ENCODE measurements around the gene HSPB8. TPM values are rescaled to one million over a fixed set of nuclear protein-coding genes. Genes with fewer than 3 reads are reported as not detected.

The HSPB8 gene
- total and polyA plus RNA-seq, 5 donors: 452 to 572 (median 544) TPM

DNA sequence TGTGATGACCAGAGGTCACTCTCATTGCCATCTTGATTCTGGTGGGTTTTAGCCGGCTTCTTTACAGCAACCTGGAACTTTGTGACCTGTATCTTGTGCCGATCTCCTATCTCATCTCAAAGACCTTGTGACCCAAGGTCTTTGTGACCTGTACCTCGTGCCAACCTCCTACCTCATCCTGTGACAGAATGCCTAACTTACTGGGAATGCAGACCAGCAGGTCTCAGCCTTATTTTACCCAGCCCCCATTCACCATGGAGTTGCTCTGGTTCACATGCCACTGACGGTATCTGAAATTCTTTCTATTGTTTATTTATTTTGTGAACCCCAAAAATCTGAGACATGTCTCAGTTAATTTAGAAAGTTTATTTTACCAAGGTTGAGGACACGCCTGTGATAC lies 7.4 kb upstream of the HSPB8 start:
- ATAC-seq: no peak
- no peak for DNase-seq
- no peak overlapping the region for H3K4me3 ChIP-seq (ENCODE audit: low read length)
- no peaks in the 10 kb centered on the region for H3K9me3 ChIP-seq (ENCODE audit: control insufficient read depth, low read length)
- intact Hi-C loops (cut with DNase I): no loop called here
- H3K4me1 ChIP-seq (ENCODE audit: control insufficient read depth, insufficient read depth, low read length): no peaks in the 10 kb centered on the region
- WGBS: 83% methylated on average over 5 of the region's 5 CpGs
- H3K27ac ChIP-seq (ENCODE audit: low read length): no peak overlapping the region
- H3K27me3 ChIP-seq (ENCODE audit: control insufficient read depth, insufficient read depth): no peaks in the 10 kb centered on the region

DNA sequence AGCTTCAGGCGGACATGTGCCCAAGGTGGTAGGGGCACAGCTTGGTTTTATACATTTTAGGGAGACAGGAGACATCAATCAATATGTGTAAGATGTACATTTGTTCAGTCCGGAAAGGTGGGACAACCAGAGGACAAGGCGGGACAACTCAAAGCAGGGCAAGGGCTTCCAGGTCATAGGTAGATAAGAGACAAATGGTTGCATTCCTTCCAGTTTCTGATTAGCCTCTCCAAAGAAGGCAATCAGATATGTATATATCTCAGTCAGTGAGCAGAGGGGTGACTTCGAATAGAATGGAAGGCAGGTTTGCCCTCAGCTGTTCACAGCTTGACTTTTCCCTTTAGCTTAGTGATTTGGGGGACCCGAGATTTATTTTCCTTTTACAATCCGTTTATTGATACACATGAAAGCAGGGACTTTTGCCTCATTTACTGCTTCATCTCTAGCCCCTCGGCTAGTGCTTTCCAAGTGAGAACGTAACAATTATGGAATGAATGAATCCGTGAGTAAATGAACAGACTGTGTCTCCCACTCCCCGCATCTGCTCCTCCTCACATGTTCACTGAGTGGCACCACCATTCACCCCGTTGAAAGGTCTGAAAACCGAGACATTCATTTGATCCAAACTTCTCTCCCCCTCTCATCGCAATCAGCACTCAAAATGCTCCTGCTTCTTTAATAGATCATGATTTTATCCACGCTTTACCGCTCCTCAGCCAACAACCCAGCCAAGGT lies 6.9 kb upstream of the HSPB8 start:
- Histone ChIP-seq H3K4me3 (ENCODE audit: low read length) (no peak overlapping the region), H3K9me3 (ENCODE audit: control insufficient read depth, low read length) (no peaks in the 10 kb centered on the region), H3K27me3 (ENCODE audit: control insufficient read depth, insufficient read depth) (no peaks in the 10 kb centered on the region), H3K27ac (ENCODE audit: low read length) (no peak overlapping the region), H3K4me1 (ENCODE audit: control insufficient read depth, insufficient read depth, low read length) (no peaks in the 10 kb centered on the region)
- intact Hi-C loops (cut with DNase I): no loop called here
- ATAC-seq: no peak
- no peak for DNase-seq
- WGBS: 67% methylated on average over 15 of the region's 15 CpGs

DNA sequence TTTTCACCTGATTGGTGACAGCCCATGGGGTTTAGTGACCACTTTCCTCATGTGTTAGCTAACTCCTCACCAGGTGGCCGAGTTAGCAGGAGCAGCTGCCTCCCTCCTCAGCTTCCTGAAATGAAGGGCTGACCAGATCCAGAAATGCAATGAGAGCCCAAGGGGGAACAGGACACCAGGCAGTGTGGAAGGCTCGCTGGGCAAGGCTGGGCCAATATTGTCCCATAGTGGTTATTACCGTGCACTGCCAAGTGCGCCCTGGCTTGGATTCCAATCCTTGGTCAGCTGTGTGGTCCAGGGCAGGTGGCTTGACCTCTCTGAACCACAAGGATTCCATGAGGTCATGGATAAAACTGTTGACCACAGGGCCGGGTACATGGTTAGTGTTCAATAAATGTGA lies 3.6 kb upstream of the HSPB8 start:
- no peak for ATAC-seq
- DNase-seq: no peak

DNA sequence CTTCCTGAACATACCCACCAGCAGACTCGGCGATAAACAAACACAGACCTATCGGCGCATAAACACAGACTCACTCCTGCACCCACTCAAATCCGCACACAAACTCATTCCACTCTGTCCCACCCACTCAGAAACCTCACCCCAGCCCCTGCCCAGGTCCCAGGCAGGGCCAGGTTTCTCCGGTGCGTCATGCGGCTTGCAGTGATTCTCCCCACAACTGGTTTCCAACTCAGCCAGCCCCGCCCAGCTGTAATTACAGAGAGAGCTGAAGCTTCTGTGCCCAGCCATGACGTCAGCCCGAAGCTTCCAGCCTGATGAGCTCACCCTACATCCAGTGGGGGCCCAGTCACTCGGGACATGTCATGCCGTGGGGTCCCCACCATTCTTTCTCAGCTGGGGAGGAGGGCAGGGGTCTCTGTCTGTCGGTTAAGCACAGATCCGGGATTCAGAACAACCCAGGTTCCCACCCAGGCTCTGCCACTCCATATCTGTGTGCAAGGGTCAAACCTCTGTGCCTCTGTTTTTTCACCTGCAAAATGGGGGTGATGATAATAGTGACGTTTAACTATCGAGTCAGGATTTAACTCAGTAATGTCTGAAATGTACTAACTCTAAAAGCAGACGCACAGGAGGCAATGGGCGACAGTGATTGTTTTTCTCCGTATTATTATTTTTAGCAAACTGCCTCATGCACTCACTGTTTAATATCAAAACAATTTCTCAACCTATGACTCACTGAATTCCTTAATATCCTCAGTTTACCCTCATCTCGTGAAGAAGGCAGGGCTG lies 2.3 kb upstream of the HSPB8 start:
- Histone ChIP-seq H3K4me1 (ENCODE audit: control insufficient read depth, insufficient read depth, low read length) (no peaks in the 10 kb centered on the region), H3K27me3 (ENCODE audit: control insufficient read depth, insufficient read depth) (no peaks in the 10 kb centered on the region)
- intact Hi-C loops (cut with DNase I): no loop called here

More for the DNA sequence above, 3.6 kb upstream of the HSPB8 start:
- Histone ChIP-seq H3K27ac (ENCODE audit: low read length) (peak overlapping the region; percentile 17), H3K4me3 (ENCODE audit: low read length) (no peak overlapping the region), H3K9me3 (ENCODE audit: control insufficient read depth, low read length) (no peaks in the 10 kb centered on the region), H3K4me1 (ENCODE audit: control insufficient read depth, insufficient read depth, low read length) (no peaks in the 10 kb centered on the region), H3K27me3 (ENCODE audit: control insufficient read depth, insufficient read depth) (no peaks in the 10 kb centered on the region)
- 80% methylated on average over 5 of the region's 5 CpGs for WGBS
- intact Hi-C loops (cut with DNase I): no loop called here

DNA sequence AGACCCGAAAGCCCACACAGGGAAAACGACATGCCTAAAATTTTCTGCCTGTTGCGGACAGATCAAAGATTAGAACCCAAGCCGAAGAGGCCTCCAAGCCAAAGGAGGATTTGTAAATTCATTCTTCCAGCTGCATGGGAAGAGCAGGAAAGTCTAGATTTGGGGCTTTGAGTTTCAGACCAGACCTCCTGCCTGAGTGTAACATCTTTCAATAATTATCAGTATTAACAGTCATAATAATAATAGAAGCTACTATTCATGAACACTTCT lies 1.7 kb upstream of the HSPB8 start:
- no peak overlapping the region for H3K27ac ChIP-seq (ENCODE audit: low read length)
- H3K27me3 ChIP-seq (ENCODE audit: control insufficient read depth, insufficient read depth): no peaks in the 10 kb centered on the region
- DNase-seq (no peak), ATAC-seq (no peak)
- H3K4me1 ChIP-seq (ENCODE audit: control insufficient read depth, insufficient read depth, low read length): no peaks in the 10 kb centered on the region
- 77% methylated on average over 4 of the region's 4 CpGs for WGBS
- H3K4me3 ChIP-seq (ENCODE audit: low read length): no peak overlapping the region
- no peaks in the 10 kb centered on the region for H3K9me3 ChIP-seq (ENCODE audit: control insufficient read depth, low read length)
- intact Hi-C loops (cut with DNase I): no loop called here

More for the DNA sequence above, 2.3 kb upstream of the HSPB8 start:
- peak; percentile 95 to 97 (median 96) for DNase-seq
- whole genome bisulfite sequencing: 20% methylated on average over 21 of the region's 21 CpGs
- peak; percentile 68 to 70 for ATAC-seq
- peak overlapping the region; percentile 93 for H3K27ac ChIP-seq (ENCODE audit: low read length)
- peak overlapping the region; percentile 43 for H3K4me3 ChIP-seq (ENCODE audit: low read length)
- no peaks in the 10 kb centered on the region for H3K9me3 ChIP-seq (ENCODE audit: control insufficient read depth, low read length)

DNA sequence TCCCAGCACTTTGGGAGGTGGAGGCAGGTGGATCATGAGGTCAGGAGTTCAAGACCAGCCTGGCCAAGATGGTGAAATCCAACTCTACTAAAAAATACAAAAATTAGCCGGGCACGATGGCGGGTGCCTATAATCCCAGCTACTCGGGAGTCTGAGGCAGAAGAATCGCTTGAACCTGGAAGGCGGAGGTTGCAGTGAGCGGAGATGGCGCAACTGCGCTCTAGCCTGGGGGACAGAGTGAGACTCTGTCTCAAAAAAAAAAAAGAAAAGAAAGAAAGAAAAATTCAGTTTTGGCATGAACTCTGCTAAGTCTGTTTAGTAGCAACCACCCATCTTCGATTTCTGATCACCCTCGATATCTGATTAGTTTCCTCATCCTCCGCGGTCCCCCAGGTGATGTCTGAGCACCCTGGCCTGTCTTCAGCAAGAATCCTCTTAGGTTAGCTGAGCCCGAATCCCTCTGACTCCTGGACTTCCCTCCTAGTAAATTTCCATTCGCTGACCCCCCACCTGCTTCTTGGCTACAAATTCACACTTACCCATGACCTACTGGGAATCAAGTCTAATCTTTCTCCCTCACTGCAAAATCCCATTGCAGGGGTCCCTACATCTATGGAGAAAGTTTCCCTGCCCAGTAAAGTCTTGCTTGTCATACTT lies 879 bp upstream of the HSPB8 start:
- no peak for ATAC-seq
- H3K27me3 ChIP-seq (ENCODE audit: control insufficient read depth, insufficient read depth): no peaks in the 10 kb centered on the region
- H3K27ac ChIP-seq (ENCODE audit: low read length): peak overlapping the region; percentile 71
- 90% methylated on average over 15 of the region's 15 CpGs for WGBS
- H3K4me1 ChIP-seq (ENCODE audit: control insufficient read depth, insufficient read depth, low read length): peaks cover 3% of the 10 kb centered on the region
- H3K9me3 ChIP-seq (ENCODE audit: control insufficient read depth, low read length): no peaks in the 10 kb centered on the region
- intact Hi-C loops (cut with DNase I): no loop called here
- no peak for DNase-seq
- H3K4me3 ChIP-seq (ENCODE audit: low read length): no peak overlapping the region

DNA sequence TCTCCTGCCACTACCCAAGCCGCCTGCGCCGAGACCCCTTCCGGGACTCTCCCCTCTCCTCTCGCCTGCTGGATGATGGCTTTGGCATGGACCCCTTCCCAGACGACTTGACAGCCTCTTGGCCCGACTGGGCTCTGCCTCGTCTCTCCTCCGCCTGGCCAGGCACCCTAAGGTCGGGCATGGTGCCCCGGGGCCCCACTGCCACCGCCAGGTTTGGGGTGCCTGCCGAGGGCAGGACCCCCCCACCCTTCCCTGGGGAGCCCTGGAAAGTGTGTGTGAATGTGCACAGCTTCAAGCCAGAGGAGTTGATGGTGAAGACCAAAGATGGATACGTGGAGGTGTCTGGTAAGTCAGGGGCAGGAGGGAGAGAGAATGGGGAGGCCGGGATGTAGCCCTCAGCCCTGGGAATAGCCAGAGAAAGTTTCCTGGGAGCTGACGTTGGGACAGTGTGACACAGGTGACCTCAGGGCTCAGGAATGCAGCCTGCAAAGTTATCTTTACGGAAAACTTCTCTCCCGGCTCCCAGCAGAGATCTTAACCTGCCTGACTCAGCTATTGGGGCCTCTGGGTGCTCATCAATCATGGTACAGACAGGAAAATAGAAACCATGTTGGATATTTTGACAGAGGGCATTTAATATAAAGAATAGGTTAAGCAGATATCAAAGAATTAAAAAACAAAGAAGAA lies 747 bp downstream of the HSPB8 start:
- Histone ChIP-seq H3K9me3 (ENCODE audit: control insufficient read depth, low read length) (no peaks in the 10 kb centered on the region), H3K27me3 (ENCODE audit: control insufficient read depth, insufficient read depth) (no peaks in the 10 kb centered on the region), H3K4me1 (ENCODE audit: control insufficient read depth, insufficient read depth, low read length) (peaks cover 3% of the 10 kb centered on the region), H3K27ac (ENCODE audit: low read length) (peak overlapping the region; percentile 93), H3K4me3 (ENCODE audit: low read length) (peak overlapping the region; percentile 56)
- DNase-seq (peak in 2 of 3 donors; percentile 64 to 69), ATAC-seq (peak in 1 of 2 donors; percentile 5)
- 21% methylated on average over 18 of the region's 18 CpGs for WGBS
- intact Hi-C loops (cut with DNase I): loop anchor here in 1 of 4 donors (10.0 kb wide), 1 partner anchor 65 kb away; no protein-coding TSS in a partner anchor

DNA sequence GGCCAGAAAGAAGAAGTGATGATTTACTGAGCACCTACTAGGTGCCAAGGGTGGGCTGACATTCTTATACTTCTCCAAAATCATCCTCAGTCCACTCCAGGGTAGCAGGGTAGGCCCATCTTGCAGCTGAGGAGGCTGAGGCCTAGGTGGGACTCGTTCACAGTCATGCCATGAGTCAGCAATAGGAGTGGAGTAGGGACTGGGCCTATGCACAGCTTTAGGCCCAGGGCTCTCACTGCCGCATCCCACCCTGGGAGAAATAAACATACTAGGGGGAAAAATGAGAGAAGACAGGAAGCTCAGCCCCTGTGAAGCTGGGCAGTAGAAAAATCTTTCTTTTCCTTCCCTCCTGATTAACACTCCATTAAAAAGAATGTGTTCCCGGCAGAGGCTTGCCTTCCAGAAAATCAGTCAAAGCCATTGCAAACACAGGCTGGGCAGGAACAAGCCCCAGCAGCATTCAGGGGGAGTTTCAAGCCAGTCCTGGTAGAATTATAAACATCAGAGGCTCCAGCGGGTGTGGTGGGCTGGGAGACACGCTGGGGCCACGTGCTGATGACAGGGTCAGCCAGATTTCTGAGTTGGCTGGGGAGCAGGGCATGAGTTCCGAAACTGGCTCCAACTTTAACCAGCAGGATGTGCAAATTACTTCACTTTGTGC lies 1.8 kb downstream of the HSPB8 start:
- Histone ChIP-seq H3K27ac (ENCODE audit: low read length) (peak overlapping the region; percentile 93), H3K27me3 (ENCODE audit: control insufficient read depth, insufficient read depth) (no peaks in the 10 kb centered on the region), H3K4me1 (ENCODE audit: control insufficient read depth, insufficient read depth, low read length) (peaks cover 3% of the 10 kb centered on the region), H3K4me3 (ENCODE audit: low read length) (peak overlapping the region; percentile 56), H3K9me3 (ENCODE audit: control insufficient read depth, low read length) (no peaks in the 10 kb centered on the region)
- DNase-seq (peak; percentile 78 to 85 (median 85)), ATAC-seq (peak; percentile 12 to 43)
- intact Hi-C loops (cut with DNase I): loop anchor here in 1 of 4 donors (10.0 kb wide), 1 partner anchor 66 kb away; no protein-coding TSS in a partner anchor
- 17% methylated on average over 7 of the region's 7 CpGs for WGBS

DNA sequence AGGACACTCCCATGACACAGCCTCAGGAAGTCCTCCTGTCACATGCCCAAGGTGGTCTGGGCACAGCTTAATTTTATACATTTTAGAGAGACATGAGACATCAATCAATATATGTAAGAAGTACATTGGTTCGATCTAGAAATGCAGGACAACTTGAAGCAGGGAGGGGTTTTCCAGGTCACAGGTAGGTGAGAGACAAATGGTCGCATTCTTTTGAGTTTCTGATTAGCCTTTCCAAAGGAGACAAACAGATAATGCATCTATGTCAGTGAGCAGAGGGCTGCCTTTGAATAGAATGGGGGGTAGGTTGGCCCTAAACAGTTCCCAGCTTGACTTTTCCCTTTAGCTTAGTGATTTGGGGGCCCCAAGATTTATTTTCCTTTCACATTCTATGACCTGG lies 2.5 kb downstream of the HSPB8 start:
- Histone ChIP-seq H3K4me1 (ENCODE audit: control insufficient read depth, insufficient read depth, low read length) (peaks cover 3% of the 10 kb centered on the region), H3K27me3 (ENCODE audit: control insufficient read depth, insufficient read depth) (no peaks in the 10 kb centered on the region), H3K9me3 (ENCODE audit: control insufficient read depth, low read length) (no peaks in the 10 kb centered on the region), H3K4me3 (ENCODE audit: low read length) (peak overlapping the region; percentile 56), H3K27ac (ENCODE audit: low read length) (peak overlapping the region; percentile 18)
- 55% methylated on average over 2 of the region's 2 CpGs for WGBS
- no peak for DNase-seq
- intact Hi-C loops (cut with DNase I): loop anchor here in 1 of 4 donors (10.0 kb wide), 1 partner anchor 66 kb away; no protein-coding TSS in a partner anchor
- ATAC-seq: no peak

DNA sequence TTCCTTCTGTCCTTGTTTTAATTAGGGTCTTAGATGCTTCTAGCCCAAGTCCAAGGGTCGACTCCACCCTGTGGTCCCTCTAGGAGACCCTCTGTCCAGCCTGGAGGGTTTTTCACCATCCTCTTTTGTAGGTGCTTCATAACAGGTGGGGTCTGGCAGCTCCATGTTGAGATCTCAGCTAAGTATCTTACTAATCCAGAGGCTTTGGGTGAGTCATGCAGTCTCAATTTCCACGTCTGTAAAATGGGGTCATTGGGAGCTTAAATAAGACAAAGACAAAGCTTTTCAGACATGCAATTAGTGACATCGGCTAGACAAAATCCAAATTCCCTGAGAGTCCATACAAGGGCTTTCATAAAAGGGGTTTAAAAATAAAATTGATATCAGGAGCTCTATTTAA lies 3.2 kb downstream of the HSPB8 start:
- 45% methylated on average over 3 of the region's 3 CpGs for WGBS
- peak overlapping the region; percentile 69 for H3K27ac ChIP-seq (ENCODE audit: low read length)
- no peaks in the 10 kb centered on the region for H3K27me3 ChIP-seq (ENCODE audit: control insufficient read depth, insufficient read depth)
- ATAC-seq (no peak), DNase-seq (no peak)
- intact Hi-C loops (cut with DNase I): loop anchor here in 1 of 4 donors (10.0 kb wide), 1 partner anchor 67 kb away; no protein-coding TSS in a partner anchor
- H3K9me3 ChIP-seq (ENCODE audit: control insufficient read depth, low read length): no peaks in the 10 kb centered on the region
- peak overlapping the region; percentile 56 for H3K4me3 ChIP-seq (ENCODE audit: low read length)
- peaks cover 3% of the 10 kb centered on the region for H3K4me1 ChIP-seq (ENCODE audit: control insufficient read depth, insufficient read depth, low read length)
